Measurements from ENCODE around the gene SMO. TPM values are rescaled to one million over a fixed set of nuclear protein-coding genes. Genes with fewer than 3 reads are reported as not detected.

SMO gene
- total RNA-seq, 1 donor from 2014 or later = 103 TPM

GRCh38 chr7:129197771-129198170, 9.3 kb downstream of the SMO start:
- no peaks in the 10 kb centered on the region for H3K27me3 Mint-ChIP-seq
- no peak overlapping the region for H3K4me3 Mint-ChIP-seq (ENCODE audit: low read depth)
- no peaks in the 10 kb centered on the region for H3K9me3 Mint-ChIP-seq (ENCODE audit: low read depth)
- peaks cover 17% of the 10 kb centered on the region for H3K36me3 Mint-ChIP-seq (ENCODE audit: insufficient read depth)
- DNase-seq (ENCODE audit: low spot score, unreplicated experiment) = no peak
- no peak overlapping the region for H3K27ac Mint-ChIP-seq
- TF ChIP-seq CTCF (IDR thresholded peaks at IDR 0.05; ENCODE audit: unreplicated experiment) = no peak
- H3K4me1 Mint-ChIP-seq (ENCODE audit: low read depth) = no peaks in the 10 kb centered on the region

- H3K27ac Mint-ChIP-seq = no peak overlapping the region
- H3K4me1 Mint-ChIP-seq (ENCODE audit: low read depth) = no peaks in the 10 kb centered on the region
- no peaks in the 10 kb centered on the region for H3K9me3 Mint-ChIP-seq (ENCODE audit: low read depth)
- no peak for TF ChIP-seq CTCF (IDR thresholded peaks at IDR 0.05; ENCODE audit: unreplicated experiment)
- H3K4me3 Mint-ChIP-seq (ENCODE audit: low read depth) = no peak overlapping the region
- DNase-seq (ENCODE audit: low spot score, unreplicated experiment) = no peak
- peaks cover 15% of the 10 kb centered on the region for H3K36me3 Mint-ChIP-seq (ENCODE audit: insufficient read depth)
- no peaks in the 10 kb centered on the region for H3K27me3 Mint-ChIP-seq
Measured at GRCh38 chr7:129199406-129199805, 11.0 kb downstream of the SMO start.

- Mint-ChIP-seq H3K9me3 (ENCODE audit: low read depth) (no peaks in the 10 kb centered on the region), H3K4me1 (ENCODE audit: low read depth) (no peaks in the 10 kb centered on the region), H3K27ac (peak overlapping the region; percentile 42), H3K4me3 (ENCODE audit: low read depth) (no peak overlapping the region), H3K27me3 (no peaks in the 10 kb centered on the region), H3K36me3 (ENCODE audit: insufficient read depth) (peaks cover 12% of the 10 kb centered on the region)
- no peak for DNase-seq (ENCODE audit: low spot score, unreplicated experiment)
- no peak for TF ChIP-seq CTCF (IDR thresholded peaks at IDR 0.05; ENCODE audit: unreplicated experiment)
Measured at GRCh38 chr7:129202058-129202777, 13.8 kb downstream of the SMO start.

- no peaks in the 10 kb centered on the region for H3K4me1 Mint-ChIP-seq (ENCODE audit: low read depth)
- H3K4me3 Mint-ChIP-seq (ENCODE audit: low read depth) = no peak overlapping the region
- H3K27me3 Mint-ChIP-seq = no peaks in the 10 kb centered on the region
- H3K9me3 Mint-ChIP-seq (ENCODE audit: low read depth) = no peaks in the 10 kb centered on the region
- no peak for DNase-seq (ENCODE audit: low spot score, unreplicated experiment)
- H3K36me3 Mint-ChIP-seq (ENCODE audit: insufficient read depth) = peaks cover 14% of the 10 kb centered on the region
- no peak for TF ChIP-seq CTCF (IDR thresholded peaks at IDR 0.05; ENCODE audit: unreplicated experiment)
- H3K27ac Mint-ChIP-seq = no peak overlapping the region
Measured at GRCh38 chr7:129203050-129203741, 14.8 kb downstream of the SMO start.

- Mint-ChIP-seq H3K36me3 (ENCODE audit: insufficient read depth) (peaks cover 14% of the 10 kb centered on the region), H3K27ac (no peak overlapping the region), H3K27me3 (no peaks in the 10 kb centered on the region), H3K9me3 (ENCODE audit: low read depth) (no peaks in the 10 kb centered on the region), H3K4me3 (ENCODE audit: low read depth) (no peak overlapping the region), H3K4me1 (ENCODE audit: low read depth) (no peaks in the 10 kb centered on the region)
- TF ChIP-seq CTCF (IDR thresholded peaks at IDR 0.05; ENCODE audit: unreplicated experiment) = no peak
- no peak for DNase-seq (ENCODE audit: low spot score, unreplicated experiment)
Measured at GRCh38 chr7:129205126-129205818, 16.8 kb downstream of the SMO start.

Data from progenitor cell of endocrine pancreas (in vitro differentiated cells).